Fibroblast of pulmonary artery (primary cell): ENCODE data around the gene YES1.
"Not testable (repeated sequence)": the region's sequence is repeated elsewhere in the genome, so short reads cannot be mapped to it uniquely, and the experiment has no call there.

ENCODE experiments used
- DNase-seq: peaks from one replicate; pipeline ENCODE4 v3.0.0-alpha.2; 2010; ENCODE audit warnings: low read depth
- H3K4me3 ChIP-seq: replicated peaks from 2 replicates; pipeline ENCODE4 v1.5.1; 2011; ENCODE audit warnings: low read depth, mild to moderate bottlenecking, control low read depth, low read length, moderate library complexity
- TF ChIP-seq, protein P1 (sequence below): IDR thresholded peaks from 2 replicates; pipeline ENCODE4 v1.5.1; 2011; ENCODE audit warnings: mild to moderate bottlenecking, control low read depth, low read length, inconsistent platforms; ENCODE audit errors: missing control alignments

Gene YES1

DNA sequence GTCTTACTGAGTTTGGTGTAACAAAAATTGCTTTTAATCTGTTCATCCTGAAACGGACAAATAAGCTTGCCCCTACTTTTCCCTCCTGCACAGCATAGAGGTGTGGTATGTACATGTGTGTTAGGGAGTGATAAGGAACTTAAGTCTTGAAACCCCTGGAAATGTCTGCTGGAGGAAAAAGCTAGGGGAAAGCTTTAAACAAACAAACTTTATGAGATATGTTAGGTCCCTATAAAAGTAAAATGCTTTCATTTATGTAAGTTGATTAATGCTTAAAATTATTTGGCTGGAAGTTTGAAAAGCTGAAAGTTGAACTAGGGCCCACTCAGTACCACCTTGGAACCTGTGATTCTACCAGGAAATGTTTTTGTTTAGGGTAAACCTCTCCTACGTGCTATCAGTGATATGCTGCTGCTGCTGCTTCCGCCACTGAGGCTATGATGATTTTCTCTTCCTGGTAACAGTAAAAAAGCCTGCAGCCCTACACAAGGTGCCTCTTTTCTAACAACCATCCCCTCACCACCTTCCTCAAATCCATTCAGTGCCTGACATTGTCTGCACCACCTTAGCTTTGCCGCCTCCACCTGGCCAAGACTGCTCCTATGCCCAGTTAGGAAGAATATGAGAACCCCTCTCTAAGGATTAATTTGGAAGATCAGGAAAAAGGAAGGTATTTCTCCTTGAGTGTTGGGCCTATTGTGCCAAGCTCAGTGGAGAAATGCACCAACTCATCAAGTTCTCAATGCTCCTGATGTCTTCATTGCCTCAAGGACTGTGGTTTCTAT is 2.5 kb upstream of the YES1 start:
- no peak for DNase-seq
- TF ChIP-seq, protein P1, sequence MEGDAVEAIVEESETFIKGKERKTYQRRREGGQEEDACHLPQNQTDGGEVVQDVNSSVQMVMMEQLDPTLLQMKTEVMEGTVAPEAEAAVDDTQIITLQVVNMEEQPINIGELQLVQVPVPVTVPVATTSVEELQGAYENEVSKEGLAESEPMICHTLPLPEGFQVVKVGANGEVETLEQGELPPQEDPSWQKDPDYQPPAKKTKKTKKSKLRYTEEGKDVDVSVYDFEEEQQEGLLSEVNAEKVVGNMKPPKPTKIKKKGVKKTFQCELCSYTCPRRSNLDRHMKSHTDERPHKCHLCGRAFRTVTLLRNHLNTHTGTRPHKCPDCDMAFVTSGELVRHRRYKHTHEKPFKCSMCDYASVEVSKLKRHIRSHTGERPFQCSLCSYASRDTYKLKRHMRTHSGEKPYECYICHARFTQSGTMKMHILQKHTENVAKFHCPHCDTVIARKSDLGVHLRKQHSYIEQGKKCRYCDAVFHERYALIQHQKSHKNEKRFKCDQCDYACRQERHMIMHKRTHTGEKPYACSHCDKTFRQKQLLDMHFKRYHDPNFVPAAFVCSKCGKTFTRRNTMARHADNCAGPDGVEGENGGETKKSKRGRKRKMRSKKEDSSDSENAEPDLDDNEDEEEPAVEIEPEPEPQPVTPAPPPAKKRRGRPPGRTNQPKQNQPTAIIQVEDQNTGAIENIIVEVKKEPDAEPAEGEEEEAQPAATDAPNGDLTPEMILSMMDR: no peak

DNA sequence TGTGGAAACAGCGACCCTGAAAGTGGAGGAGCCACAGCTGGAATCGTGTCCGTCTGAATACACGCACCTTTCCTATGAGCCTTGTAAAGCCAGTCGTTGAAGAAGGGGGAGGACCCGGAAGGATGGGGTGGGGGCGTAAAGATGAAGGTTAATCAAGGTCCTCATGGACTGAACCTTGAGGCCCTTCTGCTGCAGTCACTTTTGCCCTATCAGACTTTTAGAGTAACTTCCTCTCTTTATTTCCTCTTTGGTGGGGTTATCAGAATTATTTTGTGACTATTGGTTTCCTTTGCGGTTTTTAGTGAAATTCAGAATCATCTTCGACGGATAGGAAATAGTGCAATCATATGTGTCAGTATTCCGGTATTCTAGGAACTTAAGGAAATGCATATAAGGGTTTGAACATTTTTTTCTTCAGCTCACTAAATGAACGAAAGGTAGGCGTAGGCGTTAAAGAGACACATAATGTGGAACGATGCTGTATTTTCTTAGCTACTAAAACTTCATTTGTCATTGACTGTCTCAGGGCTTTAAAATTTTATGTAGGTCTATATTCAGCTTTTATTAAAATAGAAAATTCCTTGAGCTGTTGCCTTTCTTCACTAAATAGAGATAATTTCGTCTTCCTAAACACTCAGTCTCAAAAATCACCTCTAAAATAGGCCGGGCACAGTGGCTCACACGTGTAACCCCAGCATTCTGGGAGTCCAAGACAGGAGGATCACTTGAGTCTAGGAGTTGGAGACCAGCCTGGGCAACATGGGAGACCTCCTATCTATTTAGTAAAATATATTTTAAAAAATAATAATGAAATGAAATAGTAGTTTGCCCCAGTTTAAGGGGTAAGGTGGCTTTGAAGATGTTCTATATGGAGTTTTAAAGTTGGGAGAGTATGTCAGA is 1.4 kb upstream of the YES1 start:
- DNase-seq: peak; percentile 54
- TF ChIP-seq, protein P1: no peak
- H3K4me3 ChIP-seq: peak overlapping the region; percentile 96

More for the DNA sequence above, 2.5 kb upstream of the YES1 start:
- no peak overlapping the region for H3K4me3 ChIP-seq

DNA sequence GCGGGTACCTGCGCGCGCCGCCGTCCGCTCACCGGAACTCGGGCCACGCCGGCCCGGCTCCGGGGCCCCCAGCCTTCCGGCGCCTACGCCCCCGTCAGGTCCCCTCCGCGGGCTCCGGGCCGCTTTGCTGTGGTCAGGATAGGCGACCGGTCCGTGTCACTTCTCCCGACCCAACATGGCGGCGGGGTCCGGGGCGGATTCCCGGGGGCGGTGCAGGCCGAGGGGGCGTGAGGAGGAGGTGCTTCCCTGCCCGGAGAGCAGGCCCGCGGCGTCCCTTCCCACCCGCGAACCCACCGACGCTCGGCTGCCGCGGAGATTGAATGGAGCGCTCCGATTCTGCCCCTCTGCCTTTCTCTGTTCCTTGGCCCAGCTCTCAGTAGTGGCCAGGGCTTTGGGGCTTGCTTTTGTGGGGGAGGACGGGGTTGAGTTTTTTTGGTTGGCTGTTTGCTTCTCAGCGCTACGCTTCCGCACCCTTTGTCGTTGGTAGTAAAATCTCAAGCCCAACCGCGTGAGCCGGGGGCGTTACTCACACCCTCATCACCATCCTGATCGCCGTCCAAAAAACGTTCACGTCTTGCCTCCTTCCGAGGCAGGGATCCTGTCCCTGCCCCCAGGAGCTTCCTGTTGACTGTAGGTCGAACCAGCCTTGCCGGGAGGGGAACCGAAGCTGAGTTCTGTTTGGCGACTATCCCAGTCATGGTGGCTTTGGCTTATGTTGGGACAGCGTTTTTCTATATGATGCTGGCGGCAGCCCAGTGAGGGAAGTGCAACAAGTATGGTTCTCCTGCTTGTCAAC is 532 bp upstream of the YES1 start:
- peak overlapping the region; percentile 96 for H3K4me3 ChIP-seq
- TF ChIP-seq, protein P1: no peak
- peak; percentile 94 for DNase-seq

DNA sequence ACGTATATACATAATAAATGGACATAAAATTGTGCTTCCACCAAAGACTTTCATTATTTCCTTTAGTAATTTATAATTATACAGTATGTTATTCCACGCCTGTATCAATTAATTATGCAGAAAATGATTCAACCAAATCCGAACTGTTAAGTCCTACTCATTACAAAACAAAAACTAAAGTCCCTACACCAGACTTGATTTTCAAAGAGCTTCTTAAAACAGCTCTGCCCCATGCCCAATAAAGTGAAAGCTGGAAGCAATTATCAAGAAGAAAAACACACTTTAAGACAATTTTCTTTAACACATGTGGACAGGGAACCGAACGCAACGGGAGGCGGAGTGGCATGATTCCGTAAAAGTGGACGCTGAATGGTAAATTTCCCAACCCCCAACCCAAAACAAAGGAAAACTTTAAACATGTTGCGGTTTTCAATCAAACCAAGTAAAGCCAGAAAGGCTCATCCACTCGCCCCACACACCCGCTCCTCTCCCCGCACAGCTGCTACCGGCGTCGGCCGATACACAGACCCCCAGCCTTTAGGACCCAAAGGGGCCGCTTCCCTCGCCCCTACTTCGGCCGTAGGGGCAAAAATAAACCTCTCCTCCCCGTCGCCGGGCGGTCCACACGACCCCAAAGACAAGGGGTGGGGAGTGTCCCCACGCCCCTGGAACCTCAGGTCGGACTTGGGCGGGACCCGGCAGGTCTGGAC is 705 bp downstream of the YES1 start:
- peak; percentile 24 for DNase-seq
- TF ChIP-seq, protein P1: no peak
- peak overlapping the region; percentile 96 for H3K4me3 ChIP-seq

DNA sequence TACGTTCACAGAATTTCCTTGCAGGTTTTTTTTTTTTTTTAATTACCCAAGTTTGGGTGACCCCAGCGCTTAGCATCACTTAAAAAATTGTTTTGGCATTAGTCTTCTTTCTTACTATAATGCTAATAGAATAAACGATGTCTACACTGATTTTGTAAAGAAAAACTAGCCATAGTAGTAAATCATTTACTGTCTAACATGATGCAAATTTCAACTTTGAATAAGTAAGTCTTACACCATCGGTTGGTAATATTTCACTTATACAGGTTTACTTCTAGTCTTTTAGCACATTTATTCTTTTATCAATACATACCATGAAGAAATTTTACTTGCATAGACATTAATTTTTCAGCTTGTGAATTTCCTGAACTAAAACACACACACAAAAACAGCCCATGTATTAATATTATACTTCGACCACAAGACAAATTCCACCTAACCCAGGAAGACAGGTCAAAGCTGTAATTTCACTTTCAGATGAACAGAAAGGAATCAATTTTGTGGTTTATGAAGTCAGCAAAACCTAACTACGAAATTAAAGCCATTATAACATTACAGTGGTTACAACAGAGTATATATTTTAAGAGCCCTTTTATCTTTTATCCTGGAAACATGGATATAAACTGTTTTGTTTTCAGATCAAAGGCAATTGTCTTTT is 1.9 kb downstream of the YES1 start:
- TF ChIP-seq, protein P1: no peak
- peak overlapping the region; percentile 96 for H3K4me3 ChIP-seq
- no peak for DNase-seq

DNA sequence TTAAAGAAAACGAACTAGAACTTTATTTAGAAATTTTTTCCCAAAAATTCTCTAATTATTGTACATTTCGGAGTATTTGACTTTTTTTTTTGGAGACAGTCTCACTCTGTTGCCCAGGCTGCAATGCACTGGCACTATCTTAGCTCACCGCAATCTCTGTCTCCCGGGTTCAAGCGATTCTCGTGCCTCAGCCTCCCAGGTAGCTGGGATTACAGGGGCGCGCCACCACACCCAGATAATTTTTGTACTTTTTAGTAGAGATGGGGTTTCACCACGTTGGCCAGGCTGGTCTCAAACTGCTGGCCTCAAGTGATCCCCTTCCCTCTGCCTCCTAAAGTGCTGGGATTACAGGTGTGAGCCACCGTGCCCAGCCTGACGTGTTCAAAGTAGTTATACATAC is 2.8 kb downstream of the YES1 start:
- H3K4me3 ChIP-seq, DNase-seq: not testable (repeated sequence)
